ENCODE data around the gene C13orf46.

The C13orf46 gene

GRCh38 chr13:113937073-113937472 lies 36.8 kb downstream of the C13orf46 start:
- DNase-seq, result no peak

- DNase-seq, result no peak
These were observed 37.5 kb downstream of the C13orf46 start for GRCh38 chr13:113936166-113936965.

- DNase-seq, result no peak
These were observed 38.7 kb downstream of the C13orf46 start for GRCh38 chr13:113935001-113935844.

GRCh38 chr13:113934576-113934975 lies 39.3 kb downstream of the C13orf46 start:
- DNase-seq, result no peak

- DNase-seq, result no peak
These were observed 40.0 kb downstream of the C13orf46 start for GRCh38 chr13:113933901-113934300.

GRCh38 chr13:113931841-113932459 lies 41.9 kb downstream of the C13orf46 start:
- no peak for DNase-seq

- peak; percentile 24 to 67 for DNase-seq
These were observed 42.9 kb downstream of the C13orf46 start for GRCh38 chr13:113930671-113931637.

- DNase-seq, result no peak
These were observed 44.0 kb downstream of the C13orf46 start for GRCh38 chr13:113929628-113930615.

GRCh38 chr13:113928685-113929627 lies 44.9 kb downstream of the C13orf46 start:
- DNase-seq, result no peak

GRCh38 chr13:113927661-113928581 lies 46.0 kb downstream of the C13orf46 start:
- no peak for DNase-seq

- no peak for DNase-seq
These were observed 46.8 kb downstream of the C13orf46 start for GRCh38 chr13:113926951-113927660.

- DNase-seq, result no peak
These were observed 47.5 kb downstream of the C13orf46 start for GRCh38 chr13:113926301-113926761.

- DNase-seq, result no peak
These were observed 49.5 kb downstream of the C13orf46 start for GRCh38 chr13:113924184-113924901.

- no peak for DNase-seq
These were observed 50.4 kb downstream of the C13orf46 start for GRCh38 chr13:113923376-113924063.

- DNase-seq, result no peak
These were observed 51.3 kb downstream of the C13orf46 start for GRCh38 chr13:113922412-113923118.

GRCh38 chr13:113921763-113922162 lies 52.1 kb downstream of the C13orf46 start:
- no peak for DNase-seq

Data from CD4-positive, alpha-beta T cell treated with Interleukin-1 beta for 1 hour (primary cell).